NCI-H128 (cell line): ENCODE data around the gene CLEC19A.

ENCODE experiments used
- DNase-seq: peaks from one replicate; lab custom pipeline; 2025; ENCODE audit not compliant: unreplicated experiment; lab: John Stamatoyannopoulos, UW

CLEC19A gene

DNA sequence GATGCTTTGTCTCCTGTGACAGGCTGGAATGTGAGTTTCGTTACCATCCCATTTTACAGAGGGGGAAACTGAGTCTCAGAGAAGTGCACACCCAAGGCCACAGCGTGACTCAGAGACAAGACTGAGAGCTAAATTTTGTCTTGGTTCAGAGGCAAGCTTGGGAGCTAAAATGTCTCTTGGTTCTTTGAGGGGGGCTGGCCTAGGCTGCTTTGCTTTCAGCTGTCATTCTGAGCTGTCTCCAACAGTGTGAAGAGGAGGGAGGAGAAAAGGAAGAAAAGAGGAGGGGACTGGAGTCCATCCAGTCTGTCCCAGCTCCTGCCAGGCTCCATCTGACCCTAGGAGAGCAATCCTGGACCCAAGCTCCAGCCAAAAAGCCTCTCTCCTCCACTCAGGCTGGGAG is at the start of gene CLEC19A:
Gene CLEC19A, plus strand, starts transcription at position 301 of the 400 bp plus-strand sequence. CDS start 121 bp downstream, outside the sequence.
- DNase-seq, result no peak

DNA sequence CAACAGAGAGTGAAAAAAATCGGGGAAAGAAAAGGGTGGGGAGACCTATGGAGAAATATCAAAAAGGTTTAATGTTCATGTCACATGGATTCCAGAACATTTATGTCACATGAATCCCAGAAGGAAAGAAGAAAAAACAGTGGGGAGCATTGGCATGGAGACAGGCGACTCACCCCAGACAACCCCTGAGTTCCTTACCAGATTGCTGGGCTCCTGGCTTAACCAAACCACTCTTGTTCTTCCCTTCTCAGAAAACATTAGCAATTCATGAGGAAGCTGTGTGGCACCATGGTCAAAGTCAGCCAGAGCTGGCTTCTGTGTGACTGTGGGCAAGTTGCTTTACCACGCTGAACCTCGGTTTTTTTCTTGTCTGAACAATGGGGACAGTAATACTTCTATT is 49.6 kb upstream of the CLEC19A start:
- no peak for DNase-seq

DNA sequence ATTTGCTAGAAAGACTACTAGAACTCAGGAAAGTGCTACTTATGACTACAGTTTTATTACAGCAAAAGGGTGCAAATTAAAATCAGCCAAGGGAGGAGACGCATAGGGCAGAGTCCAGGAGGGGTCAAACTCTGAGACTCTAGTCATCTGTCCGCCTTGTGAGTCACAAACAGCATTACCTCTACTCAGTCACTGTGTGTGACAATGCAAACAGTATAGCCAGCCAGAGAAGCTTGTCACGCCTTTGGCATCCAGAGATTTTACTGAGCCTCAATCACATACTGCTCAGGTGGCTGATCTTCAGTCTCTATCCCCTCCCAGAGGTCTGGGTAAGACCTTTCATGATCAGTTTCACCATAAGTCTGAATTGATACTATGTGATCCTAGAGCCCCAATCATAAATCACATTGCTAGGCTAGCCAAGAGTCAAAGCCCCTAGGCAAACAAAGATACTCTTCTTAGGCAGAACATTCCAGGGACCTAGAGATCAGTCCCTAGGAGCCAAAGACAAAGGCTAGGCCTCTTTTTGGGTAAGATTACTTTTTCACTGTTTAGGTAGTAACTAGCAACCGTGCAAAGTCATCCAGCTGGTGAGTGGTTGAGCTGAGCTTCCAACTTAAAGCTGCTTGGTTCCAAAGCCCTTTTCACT is 48.8 kb upstream of the CLEC19A start:
- DNase-seq, result no peak

DNA sequence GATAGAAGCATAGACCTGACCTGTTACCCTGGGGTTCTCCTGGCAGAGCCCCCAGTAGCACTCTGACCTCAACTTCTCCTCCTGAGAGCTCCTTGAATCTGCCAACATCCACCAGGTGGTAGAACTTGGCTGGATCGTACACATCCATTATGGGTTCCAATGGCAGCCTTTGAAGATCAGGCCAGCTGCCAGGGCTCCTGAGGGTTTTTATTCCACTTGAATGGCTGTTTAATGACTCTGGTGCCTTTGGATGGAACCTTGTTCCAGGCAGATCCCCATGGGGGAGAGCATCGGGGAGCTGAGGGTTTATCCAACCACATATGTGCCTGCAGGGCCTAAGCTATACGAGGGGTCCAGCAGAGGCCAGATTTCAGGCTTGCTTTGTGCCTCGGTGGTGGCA is 47.1 kb upstream of the CLEC19A start:
- no peak for DNase-seq

DNA sequence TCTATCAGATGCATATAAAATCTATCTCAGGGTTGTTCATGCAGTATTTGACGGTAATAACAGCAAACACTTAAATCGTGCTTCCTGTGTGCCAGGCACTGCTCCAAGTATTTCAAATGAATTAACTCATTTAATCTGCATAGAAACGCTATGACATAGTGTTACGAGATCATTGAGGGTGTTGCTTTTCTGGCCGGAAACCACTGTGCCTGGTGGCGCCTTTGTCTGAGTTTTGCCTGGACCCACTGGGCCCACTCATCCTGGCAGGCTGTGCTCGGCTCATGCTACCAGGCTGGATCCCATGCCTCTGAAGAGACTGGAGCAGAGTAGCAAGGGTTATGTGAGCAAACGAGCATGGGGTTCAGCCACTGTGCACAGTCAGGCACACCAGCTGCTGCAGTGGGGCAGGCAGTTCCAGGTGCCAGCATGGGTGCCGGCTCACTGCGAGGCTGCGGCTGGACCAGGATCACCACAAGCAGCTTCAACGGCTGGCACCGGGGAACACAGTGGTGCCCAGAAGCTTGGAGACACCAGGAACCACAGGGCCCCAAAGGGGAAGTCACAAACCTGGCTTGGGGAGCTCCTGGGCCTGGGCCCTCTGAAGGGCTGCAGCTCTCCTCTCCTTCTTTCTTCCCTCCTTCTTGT is 45.9 kb upstream of the CLEC19A start:
- no peak for DNase-seq

DNA sequence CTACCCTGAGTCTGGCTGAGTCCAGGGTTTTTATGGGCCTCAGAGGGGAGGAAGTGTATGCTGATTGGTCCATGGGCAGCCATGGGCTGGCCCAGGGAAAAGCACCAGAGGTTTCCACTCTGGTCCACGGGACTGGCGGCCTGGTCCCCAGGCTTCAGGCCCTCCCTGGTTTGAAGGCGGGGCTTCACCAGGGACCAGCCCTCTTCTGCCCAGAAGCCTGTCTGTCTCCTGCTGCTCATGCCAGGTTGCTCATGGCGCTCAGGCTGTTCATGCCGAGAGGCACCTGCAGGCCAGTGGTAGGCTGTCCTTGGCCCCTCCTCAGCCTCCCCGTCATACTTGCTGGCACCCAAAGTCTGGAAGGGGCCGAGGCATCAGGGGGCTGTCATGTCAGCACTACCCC is 45.0 kb upstream of the CLEC19A start:
- DNase-seq, result no peak

DNA sequence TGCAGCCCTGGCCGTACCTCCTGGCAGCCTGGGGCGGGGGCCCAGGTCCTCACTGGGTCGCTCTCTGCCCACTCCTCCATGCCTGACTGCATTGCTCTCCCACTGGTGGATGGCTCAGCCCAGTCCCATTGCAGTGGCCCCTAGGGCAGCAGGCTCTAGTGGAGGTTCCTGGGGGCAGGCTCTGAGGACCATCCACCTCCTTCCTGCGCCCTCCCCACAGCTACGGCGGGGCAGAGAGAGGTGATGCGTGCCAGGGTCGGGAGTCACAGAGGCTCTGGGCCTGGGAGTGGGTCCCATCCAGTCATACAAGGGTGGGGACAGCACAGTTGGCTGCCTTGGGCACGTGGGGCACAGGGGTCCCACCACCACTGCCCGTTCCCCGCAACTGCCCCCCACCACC is 44.0 kb upstream of the CLEC19A start:
- DNase-seq, result no peak

DNA sequence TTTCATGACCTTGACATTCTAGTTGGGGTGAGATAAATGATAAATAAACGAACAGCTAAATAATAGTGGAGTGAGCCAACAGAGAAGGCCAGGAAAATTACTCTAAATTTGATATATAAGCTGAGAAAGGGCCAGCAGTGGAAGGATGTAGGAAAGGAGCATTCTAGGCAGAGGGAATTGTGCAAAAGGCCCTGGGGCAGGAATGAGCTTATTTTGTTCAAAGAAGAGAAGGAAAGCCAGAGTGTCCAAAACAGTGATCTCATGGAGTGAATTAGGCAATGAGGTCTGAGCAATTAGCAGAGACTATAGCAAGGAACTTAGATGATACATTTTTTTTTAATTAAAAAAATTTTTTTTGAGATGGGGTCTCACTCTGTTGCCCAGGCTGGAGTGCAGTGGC is 43.3 kb upstream of the CLEC19A start:
- DNase-seq, result no peak

DNA sequence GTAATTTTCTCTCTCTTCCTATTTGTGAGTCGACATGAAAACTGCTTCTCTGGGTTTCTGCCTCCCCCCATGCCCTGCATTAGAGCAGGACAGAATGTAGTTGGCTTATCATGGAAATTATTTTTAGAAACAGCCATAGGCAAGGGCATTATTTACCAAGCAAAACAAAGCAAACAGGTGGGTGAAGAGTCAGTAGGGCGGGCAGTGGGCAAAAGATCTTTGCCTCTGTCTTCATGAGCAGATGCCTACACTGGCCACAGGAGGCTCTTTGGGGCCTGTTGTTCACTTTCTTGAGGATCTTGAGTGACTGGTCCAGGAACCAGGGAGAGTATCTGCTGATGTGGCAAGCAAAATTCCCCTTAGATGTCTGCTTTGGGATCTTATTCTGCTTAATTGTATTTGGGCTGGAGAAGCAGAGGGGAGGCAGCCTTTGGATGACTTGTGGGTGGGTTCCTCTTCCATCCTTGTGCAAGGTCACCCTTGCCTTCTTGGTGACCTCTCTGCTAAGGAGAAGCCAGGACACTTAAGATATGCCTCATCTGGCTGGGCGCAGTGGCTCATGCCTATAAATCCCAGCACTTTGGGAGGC is 42.5 kb upstream of the CLEC19A start:
- no peak for DNase-seq

DNA sequence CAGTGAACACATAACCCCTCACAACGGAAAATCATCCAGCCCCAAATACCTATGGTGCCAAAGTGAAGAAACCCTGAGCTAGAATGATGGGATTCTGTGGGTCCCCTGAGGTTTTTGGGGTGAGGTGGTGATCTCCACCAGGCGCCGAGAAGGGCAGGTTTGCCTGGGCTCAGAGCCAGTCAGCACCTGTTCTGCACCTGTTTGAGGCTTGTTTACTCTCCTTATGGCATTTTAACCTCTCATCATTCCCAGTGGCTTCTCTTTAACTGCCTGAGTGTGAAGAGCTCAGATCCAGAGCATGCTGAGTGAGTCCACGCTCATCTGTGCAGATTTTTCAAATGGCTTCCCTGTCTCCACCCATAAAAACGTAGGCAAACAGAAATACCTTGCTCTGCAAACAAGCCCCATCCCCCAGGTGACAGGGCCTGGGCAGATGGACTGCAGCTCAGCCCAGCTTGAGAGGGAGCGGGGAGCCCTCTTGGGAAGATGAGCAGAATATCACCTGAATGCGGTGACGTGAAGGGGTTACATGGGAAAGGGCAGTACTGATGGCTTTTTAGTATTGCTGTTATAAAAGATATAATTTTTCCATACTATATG is 40.1 kb upstream of the CLEC19A start:
- DNase-seq, result peak; percentile 24

DNA sequence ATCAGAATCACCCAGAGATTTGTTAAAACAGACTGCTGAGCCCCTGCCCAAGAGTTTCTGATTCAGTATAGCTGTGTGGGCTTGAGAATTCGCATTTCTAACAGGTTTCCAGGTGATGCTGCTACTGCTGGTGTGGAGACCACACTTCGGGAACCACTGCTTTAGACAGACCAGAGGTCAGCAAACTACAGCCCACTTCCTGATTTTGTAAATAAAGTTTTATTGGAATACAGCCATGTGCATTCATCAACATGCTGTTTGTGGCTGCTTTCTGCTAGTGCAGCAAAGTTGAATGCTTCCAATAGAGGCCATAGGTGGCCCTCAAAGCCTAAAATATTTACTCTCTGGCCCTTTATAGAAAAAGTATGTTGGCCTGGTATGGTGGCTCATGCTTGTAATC is 32.6 kb upstream of the CLEC19A start:
- DNase-seq, result no peak

DNA sequence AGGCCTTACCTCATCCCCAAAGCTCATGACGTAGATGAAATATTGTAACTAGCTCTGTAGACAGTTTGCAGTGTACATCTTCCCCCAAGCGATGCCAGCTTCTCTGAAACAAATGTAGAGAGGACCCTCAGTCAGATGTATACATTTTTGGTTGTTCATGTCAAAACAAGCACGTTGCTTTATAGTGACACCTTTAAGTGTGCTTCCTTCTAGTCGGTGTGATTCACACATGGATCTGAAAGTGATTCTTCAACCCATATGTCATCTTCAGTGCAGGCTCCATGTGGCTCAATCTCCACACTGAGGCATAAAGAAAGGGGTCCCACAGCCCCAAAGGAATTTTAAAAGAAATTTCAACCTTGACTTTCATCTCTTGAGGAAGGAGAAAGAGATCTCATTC is 30.9 kb upstream of the CLEC19A start:
- DNase-seq, result no peak

DNA sequence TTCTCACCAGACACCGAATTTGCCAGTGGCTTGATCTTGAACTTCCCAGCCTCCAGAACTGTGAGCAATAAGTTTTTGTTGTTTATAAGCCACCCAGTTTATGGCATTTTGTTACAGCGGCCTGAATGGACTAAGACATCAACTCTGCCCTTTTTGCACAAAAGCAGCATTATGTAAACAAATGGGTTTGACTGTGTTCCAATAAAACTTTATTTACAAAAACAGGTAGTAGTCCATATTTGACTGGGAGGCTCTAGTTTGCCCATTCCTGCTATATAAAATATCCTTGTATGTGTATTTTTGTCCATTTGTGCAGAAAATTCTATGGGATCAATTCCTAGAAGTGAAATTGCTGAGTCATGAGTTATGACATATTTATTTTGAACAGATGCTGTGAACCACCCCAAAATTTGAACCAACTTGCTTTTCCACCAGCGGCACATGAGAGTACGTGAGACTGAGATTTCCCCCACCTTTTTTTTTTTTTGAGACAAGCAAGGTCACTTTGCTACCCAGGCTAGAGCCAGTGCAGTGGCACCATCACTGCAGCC is 21.3 kb upstream of the CLEC19A start:
- DNase-seq, result no peak

DNA sequence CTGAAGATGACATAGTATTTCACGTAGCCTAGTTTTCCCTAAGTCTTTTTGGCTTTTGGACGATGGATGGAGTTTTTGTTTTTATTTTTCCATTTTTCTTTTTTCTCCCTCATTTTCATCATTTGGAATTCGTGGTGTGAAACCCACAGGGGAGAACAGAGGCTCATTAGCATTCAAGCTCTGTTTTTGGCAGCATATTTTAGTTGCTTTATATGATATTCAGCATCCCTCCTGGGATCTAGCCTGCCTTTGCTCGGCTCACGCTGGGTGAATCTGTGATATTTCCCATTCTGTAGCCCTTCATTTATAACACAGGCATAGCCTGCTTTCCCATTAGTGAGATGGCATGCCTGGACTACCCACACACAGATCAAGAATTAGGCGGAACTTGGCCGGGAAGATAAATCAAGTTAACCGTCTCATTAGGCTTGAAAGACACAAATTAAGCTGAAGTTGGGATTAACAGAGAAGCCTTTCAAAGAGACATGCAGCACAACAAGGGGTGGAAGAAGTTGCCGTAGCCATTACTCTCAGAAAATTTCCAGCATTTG is 20.1 kb upstream of the CLEC19A start:
- no peak for DNase-seq

DNA sequence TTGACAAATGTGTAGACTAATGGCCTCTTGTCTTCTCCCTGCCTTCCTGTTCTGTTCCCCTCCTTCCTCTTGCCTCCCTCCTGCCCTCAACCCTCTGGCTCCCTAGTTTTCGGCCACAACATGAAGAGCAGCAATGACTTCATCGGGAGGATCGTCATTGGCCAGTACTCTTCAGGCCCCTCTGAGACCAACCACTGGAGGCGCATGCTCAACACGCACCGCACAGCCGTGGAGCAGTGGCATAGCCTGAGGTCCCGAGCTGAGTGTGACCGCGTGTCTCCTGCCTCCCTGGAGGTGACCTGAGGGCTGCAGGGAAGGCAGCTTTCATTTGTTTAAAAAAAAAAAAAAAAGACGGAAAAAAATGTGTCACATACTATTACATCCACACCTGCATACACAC is 18.8 kb upstream of the CLEC19A start:
- DNase-seq, result no peak

DNA sequence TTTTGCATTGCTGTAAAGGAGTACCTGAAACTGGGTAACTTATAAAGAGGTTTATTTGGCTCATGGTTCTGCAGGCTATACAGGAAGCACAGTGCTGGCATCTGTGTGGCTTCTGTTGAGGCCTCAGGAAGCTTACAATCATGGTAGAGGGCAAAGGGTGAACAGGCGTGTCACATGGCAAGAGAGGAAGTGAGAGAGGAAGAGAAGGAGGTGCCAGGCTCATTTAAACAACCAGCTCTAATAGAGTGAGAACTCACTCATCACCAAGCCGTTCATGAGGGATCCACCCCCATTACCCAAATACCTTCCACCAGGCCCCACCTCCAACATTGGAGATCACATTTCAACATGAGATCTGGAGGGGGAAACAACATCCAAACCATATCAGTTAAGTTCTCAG is 16.4 kb upstream of the CLEC19A start:
- no peak for DNase-seq

DNA sequence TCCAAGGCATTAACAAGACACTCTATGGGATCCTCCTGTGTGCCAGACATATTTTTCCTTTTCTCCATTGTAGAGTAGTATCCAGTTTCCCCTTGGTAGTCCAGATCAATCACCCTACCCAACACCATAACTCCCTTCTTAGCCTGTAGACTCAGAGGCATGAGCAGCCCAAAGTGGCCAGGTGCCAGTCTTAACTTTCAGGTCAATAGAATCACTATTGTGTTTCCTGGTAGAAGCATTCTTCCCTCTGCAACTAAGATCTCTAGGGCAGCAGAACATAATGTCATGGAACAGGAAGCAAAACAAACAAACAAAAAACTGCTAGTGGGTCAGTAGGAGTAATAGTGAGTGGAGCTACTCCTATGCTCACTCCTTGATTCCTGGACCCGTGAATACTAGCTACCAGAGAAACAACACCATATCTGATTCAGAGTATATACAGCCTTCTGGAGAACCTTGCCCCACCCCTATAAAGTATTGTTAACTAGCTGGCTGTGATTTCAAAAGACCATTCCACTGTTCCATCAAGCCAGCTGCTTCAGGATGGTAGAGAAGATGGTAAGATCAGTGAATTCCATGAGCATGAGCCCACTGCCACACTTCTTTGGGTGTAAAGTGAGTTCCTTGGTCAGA is 11.2 kb upstream of the CLEC19A start:
- no peak for DNase-seq

DNA sequence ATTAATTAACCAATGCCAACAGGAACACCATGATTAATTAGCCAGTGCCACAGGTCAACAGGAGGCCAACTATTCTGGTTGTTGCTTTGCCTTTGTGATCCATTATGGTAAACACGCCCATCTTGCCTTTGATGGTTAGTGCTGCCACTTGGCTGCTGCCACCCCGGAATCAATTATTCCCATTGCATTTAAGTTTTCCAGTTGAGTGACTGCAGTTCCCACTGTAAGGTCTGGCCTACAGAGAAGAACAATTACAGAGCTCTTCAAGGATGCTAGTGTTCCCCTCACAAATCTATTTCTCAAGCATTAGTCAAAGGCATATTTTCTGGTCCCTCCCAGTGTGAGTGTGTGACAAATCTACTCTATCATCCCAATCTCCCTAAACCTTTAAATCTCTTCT is 7.1 kb upstream of the CLEC19A start:
- DNase-seq, result no peak

DNA sequence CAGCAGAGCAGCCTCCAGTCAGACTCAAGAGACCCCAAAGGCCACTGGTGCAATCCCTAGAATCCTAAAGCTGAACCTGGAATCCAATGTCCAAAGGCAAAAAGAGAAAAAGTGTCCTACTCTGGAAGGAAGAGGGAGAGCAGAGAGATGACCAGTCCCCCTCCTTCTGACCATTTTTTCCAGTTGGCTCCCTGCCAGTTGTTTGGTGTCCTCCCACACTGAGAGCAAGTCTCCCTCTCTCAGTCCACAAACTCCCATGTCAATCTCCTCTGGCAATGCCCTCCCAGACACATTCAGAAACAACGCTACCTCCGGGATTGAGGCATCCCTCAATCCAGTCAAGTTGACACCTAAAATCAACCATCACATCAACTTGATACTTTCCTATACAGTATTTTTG is 4.3 kb upstream of the CLEC19A start:
- no peak for DNase-seq

DNA sequence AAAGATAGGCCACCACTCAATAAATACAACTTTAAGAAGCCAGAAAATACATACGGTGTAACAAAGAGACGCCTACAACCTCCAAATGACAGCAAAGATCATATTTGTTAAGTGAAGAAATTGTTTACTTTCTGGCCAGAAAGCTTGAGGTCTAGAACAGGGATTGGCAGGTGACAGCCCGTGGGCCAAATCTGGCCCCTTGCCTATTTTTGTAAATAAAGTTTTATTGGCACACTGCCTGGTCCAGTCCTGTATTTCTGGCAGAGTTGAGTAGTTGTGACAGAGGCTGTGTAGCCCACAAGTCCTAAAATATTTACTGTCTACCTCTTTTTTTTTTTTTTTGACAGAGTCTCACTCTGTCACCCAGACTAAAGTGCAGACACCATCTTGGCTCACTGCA is 3.4 kb upstream of the CLEC19A start:
- no peak for DNase-seq

DNA sequence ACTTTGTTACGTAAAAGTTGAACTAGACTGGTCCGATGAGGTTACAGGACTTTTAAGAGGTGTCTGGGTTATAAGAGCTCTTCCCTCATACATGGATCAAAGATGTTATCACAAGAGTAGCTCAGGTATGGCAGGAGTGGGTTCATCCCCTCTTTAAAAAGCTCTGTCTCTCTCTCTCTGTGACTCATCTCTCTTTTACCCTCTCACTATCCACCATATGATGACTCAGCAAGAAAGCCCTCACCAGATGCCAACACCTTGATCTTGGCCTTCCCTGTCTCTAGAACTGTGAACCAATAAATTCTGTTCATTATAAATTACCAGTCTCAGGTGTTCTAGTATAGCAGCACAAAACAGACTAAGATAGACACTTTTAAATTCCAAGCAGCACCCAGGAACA is 1.9 kb upstream of the CLEC19A start:
- DNase-seq, result no peak
